NCI-H187 treated with DMSO at 0.1 percent for 48 hours (cell line): ENCODE data around the gene ZNF280B.
"Not testable (repeated sequence)": the region's sequence is repeated elsewhere in the genome, so short reads cannot be mapped to it uniquely, and the experiment has no call there.

Experiments
- DNase-seq: peaks from one replicate; lab custom pipeline; 2025; lab: John Stamatoyannopoulos, UW

ZNF280B gene

DNA sequence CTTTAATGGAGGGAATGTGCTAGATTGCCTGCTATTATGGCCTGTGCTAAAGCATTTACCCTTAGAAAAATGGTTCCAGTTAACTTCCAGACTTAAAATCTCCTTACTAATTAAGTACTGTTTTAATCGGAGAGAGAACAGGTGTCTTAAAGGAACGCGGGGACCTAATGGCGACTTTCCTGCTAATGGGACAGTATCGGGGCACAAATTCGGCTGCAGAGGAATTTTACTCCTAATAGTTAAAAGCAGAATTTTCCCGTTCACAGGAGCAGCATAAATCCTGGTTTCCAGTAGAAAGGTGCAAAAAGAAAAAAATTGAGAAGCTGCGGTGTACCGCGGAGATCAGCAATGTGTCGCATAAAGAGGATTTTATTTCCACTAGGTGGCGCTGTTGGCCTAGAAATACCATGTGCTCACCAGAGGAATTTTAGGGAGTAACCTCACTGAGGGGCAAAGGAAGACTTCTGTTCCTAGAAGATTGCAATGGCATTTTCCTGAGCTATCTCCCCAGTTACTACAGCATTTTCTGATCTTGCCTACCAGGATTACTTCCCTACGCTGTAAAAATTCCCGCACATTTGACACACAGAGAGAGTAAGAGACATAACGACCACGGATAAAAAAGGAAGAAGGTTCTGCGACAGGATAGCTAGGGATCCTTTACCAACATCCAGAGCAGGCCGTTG, 44.5 kb downstream of the ZNF280B start:
- no peak for DNase-seq

DNA sequence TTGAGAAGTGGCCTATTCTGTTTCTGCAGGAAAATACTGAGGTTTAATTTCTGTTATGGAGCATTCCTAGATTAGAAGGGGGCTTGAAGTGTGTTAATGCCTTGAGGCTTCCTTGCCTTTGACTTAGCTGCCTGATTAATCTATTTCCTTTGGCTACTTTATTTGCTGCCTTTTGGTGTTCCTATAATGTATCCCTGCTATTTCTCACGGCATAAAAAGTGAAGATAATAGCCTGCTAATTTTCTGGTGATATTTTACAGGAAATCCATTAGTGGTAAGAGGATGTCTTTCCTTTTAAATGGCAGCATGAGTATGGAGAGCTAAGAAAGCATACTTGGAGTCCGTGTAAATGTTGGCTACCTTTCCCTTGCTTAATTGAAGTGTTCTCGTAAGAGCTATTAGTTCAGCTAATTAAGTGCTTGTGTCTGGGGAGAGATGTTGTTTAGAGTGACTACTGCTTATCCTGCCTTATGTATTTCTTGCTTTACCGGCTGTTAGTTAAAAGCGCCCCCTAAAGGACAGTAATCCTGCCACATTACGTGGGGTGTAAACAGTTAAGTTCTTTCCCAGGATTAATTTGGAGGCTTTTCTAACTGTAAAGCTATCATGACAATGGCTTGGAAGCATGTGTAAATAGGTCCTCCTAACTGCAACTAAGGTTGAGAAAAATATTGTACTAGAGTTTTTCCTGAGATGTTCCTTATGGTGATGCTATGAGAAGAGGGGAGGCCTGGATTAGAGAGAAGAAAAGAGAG, 45.6 kb downstream of the ZNF280B start:
- DNase-seq = no peak

DNA sequence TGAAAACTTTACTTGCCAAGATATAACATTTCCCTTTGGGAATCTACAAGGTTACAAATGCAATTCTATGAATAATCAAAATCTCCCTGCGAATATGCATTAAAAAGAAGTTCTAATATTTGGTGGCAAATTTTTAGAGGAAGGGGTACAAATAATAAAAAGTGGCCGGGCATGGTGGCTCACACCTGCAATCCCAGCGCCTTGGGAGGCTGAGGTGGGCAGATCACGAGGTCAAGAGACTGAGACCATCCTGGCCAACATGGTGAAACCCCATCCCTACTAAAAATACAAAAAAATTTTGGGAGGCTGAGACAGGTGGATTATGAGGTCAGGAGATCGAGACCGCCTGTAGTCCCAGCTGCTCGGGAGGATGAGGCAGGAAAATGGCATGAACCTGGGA, 47.0 kb downstream of the ZNF280B start:
- no peak for DNase-seq

DNA sequence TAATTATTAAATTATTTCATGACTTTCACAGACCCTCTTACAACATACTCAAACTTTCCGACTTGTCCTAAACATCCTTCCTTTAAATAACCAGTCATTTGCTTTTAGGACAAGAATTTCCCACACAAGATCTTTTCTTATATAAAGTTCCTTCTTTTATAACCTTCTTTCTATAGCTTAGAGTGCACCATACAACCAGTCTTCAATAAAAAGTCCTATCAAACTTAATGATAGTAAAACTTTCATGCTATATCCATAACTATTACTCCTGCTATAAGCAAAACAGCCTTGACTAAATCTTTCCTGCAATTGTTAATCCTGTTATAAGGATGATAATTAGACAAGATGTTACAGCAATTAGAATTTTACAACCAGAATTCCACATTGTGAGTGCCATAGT, 47.4 kb downstream of the ZNF280B start:
- no peak for DNase-seq

DNA sequence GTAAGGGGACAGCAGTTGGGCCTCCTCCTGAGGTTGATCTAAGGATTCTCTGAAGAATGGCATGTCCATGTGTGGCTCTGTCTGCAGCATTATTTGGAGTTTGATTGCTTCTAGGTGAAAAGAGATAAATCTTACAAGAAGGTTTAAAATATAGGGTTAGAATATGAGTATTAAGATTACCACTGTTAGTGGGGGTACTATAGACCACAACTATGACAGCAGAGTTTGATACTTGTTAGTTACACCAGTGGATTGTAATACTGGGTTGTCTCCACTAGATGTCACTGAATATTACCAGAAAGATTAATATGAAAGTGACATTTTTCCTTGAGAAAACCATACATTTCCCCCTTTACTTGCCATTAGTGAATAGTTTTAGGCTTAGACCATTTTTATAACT, 47.9 kb downstream of the ZNF280B start:
- no peak for DNase-seq

GRCh38 chr22:22460060-22460459, 48.5 kb downstream of the ZNF280B start:
- DNase-seq = no peak

- DNase-seq = no peak
Measured at GRCh38 chr22:22458896-22459588, 49.5 kb downstream of the ZNF280B start.

- no peak for DNase-seq
Measured at GRCh38 chr22:22458387-22458786, 50.2 kb downstream of the ZNF280B start.

GRCh38 chr22:22454997-22455396, 53.5 kb downstream of the ZNF280B start:
- no peak for DNase-seq

GRCh38 chr22:22452996-22453686, 55.4 kb downstream of the ZNF280B start:
- DNase-seq = no peak

DNA sequence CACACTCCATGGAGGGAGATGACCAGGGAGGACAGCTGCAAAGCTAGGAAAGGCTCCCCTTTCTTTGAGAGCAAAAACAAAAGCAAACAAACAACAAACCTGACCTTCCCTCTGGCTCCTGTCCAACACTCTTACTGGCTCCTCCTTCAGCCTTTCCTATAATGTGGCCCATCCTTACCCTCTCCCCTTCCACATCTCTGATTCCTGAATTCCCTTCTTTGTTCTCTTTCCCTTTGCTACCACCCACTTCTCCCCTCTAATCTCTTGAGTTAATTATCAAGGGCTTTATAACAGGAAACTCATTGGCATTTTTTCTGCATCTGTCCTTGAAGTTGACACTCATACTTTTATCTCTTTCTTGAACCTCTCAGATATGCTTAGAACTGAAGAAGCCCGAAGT, 56.3 kb downstream of the ZNF280B start:
- no peak for DNase-seq

DNA sequence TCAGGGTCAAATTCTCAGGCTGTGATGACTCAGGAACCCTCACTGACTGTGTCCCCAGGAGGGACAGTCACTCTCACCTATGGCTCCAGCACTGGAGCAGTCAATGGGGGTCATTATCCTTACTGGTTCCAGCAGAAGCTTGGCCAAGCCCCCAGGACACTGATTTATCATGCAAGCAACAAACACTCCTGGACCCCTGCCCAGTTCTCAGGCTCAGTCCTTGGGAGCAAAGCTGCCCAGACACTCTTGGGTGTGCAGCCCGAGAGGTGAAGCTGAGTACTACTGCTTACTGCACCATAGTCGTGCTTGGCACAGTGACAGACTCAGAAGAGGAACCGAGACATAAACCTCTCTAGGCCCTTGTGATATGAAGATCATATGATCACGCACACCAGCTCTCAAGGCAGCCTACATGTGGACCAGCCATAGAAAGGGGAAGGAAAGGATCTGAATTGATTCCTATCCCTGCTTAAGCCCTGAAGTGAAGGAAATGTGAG, 58.2 kb downstream of the ZNF280B start:
- DNase-seq = no peak

DNA sequence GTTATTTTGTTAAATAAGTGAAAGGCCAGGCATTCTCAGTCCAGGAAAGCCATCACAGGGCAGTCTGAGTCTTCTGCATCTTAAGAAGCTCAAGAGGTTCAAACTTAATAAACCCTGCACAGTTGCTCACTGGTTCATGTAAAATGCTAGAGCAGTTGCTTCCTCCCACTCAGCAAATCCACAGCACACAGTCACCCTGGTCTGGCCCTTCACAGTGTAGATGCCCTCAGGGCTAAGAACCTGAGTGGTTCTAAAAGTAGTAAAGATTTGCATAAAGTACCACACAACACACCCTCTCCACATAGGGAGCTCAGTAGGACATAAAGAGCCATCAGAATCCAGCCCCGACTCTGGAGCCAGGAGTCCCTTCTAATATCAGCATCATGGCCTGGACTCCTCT, 58.7 kb downstream of the ZNF280B start:
- DNase-seq = no peak

DNA sequence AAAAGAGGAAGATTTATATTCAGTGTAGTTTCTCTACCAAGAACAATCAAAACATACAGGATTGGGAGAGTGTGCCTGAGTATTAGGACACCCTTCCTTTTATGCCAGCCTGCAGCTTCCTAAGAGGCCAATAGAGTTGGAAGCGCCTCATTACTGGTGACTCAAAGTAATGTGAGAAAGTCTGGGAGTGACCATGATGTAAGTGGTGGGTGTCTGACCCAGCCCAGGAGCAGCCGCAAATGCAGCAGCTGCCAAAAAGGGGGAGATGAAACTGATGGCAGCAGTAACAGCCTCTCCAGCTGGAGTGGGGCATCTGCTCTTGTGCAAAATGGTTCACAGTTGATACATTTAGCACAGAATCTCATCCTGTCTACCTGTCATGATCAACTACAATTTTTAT, 62.0 kb downstream of the ZNF280B start:
- DNase-seq = no peak

GRCh38 chr22:22444007-22444589, 64.4 kb downstream of the ZNF280B start:
- not testable (repeated sequence) for DNase-seq

- DNase-seq = no peak
Measured at GRCh38 chr22:22442928-22443709, 65.4 kb downstream of the ZNF280B start.

GRCh38 chr22:22441626-22442025, 66.9 kb downstream of the ZNF280B start:
- DNase-seq = not testable (repeated sequence)

DNA sequence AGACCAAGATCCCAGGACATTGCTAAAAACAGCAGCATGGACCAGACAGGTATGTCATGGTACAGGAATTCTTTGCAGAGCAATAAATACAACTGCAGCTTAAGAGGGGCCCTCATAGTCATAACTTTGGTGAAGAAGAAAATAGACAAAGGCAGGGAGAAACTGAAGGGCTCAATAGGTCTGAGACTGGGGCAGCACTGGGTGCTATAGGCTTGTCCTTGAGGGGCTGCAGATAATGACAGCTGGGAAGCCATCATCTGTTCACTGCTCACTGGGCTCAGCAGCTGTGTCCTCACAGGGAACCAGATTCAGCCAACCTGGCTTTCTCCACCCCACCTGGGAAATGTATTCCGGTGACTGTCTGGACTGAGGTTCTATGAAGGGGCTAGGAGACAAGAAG, 68.4 kb downstream of the ZNF280B start:
- no peak for DNase-seq
